H9 (cell line): ENCODE measurements around the gene ZNF608. TPM values are rescaled to one million over a fixed set of nuclear protein-coding genes. Genes with fewer than 3 reads are reported as not detected.

ENCODE experiments used
- DNase-seq: peaks from one replicate; pipeline ENCODE4 v3.0.0-alpha.2; 2017
- H2AFZ ChIP-seq: one replicate; pipeline ENCODE4 v1.6.1; 2013; ENCODE audit warnings: mild to moderate bottlenecking, low read length, control low read depth, moderate library complexity
- H2AK5ac ChIP-seq: 2 replicates; pipeline ENCODE4 v1.6.1; 2013; ENCODE audit warnings: low read length, control low read depth, mixed read lengths; ENCODE audit not compliant: insufficient read length
- H2BK120ac ChIP-seq: one replicate; pipeline ENCODE4 v1.6.1; 2013; ENCODE audit warnings: low read depth, mild to moderate bottlenecking, low read length, control low read depth, inconsistent platforms; ENCODE audit not compliant: poor library complexity, severe bottlenecking
- H2BK12ac ChIP-seq: 2 replicates; pipeline ENCODE4 v1.6.1; 2013; ENCODE audit warnings: low read length, control low read depth, mixed read lengths, low read depth; ENCODE audit not compliant: insufficient read length
- H2BK15ac ChIP-seq: 2 replicates; pipeline ENCODE4 v1.6.1; 2013; ENCODE audit warnings: low read depth, low read length, control low read depth
- H2BK20ac ChIP-seq: one replicate; pipeline ENCODE4 v1.6.1; 2013; ENCODE audit warnings: low read depth, mild to moderate bottlenecking, low read length, control low read depth, inconsistent platforms; ENCODE audit not compliant: poor library complexity, severe bottlenecking
- H2BK5ac ChIP-seq: 2 replicates; pipeline ENCODE4 v1.6.1; 2013; ENCODE audit warnings: low read length, control low read depth, mixed read lengths; ENCODE audit not compliant: insufficient read length
- H3K14ac ChIP-seq: 2 replicates; pipeline ENCODE4 v1.6.1; 2013; ENCODE audit warnings: low read length, control low read depth; ENCODE audit not compliant: insufficient read depth
- H3K18ac ChIP-seq: 2 replicates; pipeline ENCODE4 v1.6.1; 2013; ENCODE audit warnings: low read depth, mild to moderate bottlenecking, mixed read lengths, low read length, control low read depth; ENCODE audit not compliant: insufficient read length
- H3K23ac ChIP-seq: 2 replicates; pipeline ENCODE4 v1.6.1; 2013; ENCODE audit warnings: low read length, control low read depth, mixed read lengths, low read depth; ENCODE audit not compliant: insufficient read length
- H3K23me2 ChIP-seq: 2 replicates; pipeline ENCODE4 v1.6.1; 2013; ENCODE audit warnings: low read depth, mild to moderate bottlenecking, mixed read lengths, low read length, control low read depth; ENCODE audit not compliant: insufficient read length, poor library complexity, severe bottlenecking
- H3K27ac ChIP-seq: 2 replicates; pipeline ENCODE4 v1.5.1; 2013; ENCODE audit warnings: low read length, control low read depth, mixed read lengths, low read depth; ENCODE audit not compliant: insufficient read length
- H3K27me3 ChIP-seq: 2 replicates; pipeline ENCODE4 v1.6.1; 2013; ENCODE audit warnings: low read length, control low read depth, inconsistent platforms; ENCODE audit not compliant: insufficient read depth
- H3K4ac ChIP-seq: 2 replicates; pipeline ENCODE4 v1.6.1; 2013; ENCODE audit warnings: low read depth, mild to moderate bottlenecking, control low read depth, inconsistent platforms, low read length, moderate library complexity
- H3K4me1 ChIP-seq: 2 replicates; pipeline ENCODE4 v1.6.1; 2013; ENCODE audit warnings: low read length, control low read depth, inconsistent platforms; ENCODE audit not compliant: insufficient read depth
- H3K4me2 ChIP-seq: 2 replicates; pipeline ENCODE4 v1.6.1; 2013; ENCODE audit warnings: low read length, control low read depth, mixed read lengths; ENCODE audit not compliant: insufficient read length, insufficient read depth
- H3K56ac ChIP-seq: 2 replicates; pipeline ENCODE4 v1.6.1; 2013; ENCODE audit warnings: low read depth, mild to moderate bottlenecking, mixed read lengths, low read length, control low read depth; ENCODE audit not compliant: insufficient read length
- H3K79me1 ChIP-seq: 2 replicates; pipeline ENCODE4 v1.6.1; 2013; ENCODE audit warnings: low read depth, mild to moderate bottlenecking, moderate library complexity, low read length, control low read depth, inconsistent platforms; ENCODE audit not compliant: insufficient read depth, poor library complexity, severe bottlenecking
- H3K79me2 ChIP-seq: 2 replicates; pipeline ENCODE4 v1.6.1; 2013; ENCODE audit warnings: low read length, control low read depth, inconsistent platforms; ENCODE audit not compliant: insufficient read depth
- H3K9ac ChIP-seq: 2 replicates; pipeline ENCODE4 v1.6.1; 2013; ENCODE audit warnings: low read length, control low read depth, mixed read lengths; ENCODE audit not compliant: insufficient read length; ENCODE audit errors: extremely low read depth
- H3K9me3 ChIP-seq: one replicate; pipeline ENCODE4 v1.6.1; 2013; ENCODE audit warnings: low read depth, low read length, inconsistent platforms; ENCODE audit not compliant: control insufficient read depth
- H3T11ph ChIP-seq: one replicate; pipeline ENCODE4 v1.6.1; 2013; ENCODE audit warnings: mild to moderate bottlenecking, low read length, control low read depth, inconsistent platforms
- H4K20me1 ChIP-seq: one replicate; pipeline ENCODE4 v1.6.1; 2013; ENCODE audit not compliant: control insufficient read depth, insufficient read length, insufficient read depth
- H4K5ac ChIP-seq: 2 replicates; pipeline ENCODE4 v1.6.1; 2013; ENCODE audit warnings: low read depth, mild to moderate bottlenecking, mixed read lengths, low read length, control low read depth; ENCODE audit not compliant: insufficient read length
- H4K8ac ChIP-seq: replicated peaks from 2 replicates; pipeline ENCODE4 v1.6.1; 2013; ENCODE audit warnings: low read length, control low read depth, mixed read lengths, low read depth; ENCODE audit not compliant: insufficient read length
- H4K91ac ChIP-seq: 2 replicates; pipeline ENCODE4 v1.6.1; 2013; ENCODE audit warnings: low read depth, mild to moderate bottlenecking, moderate library complexity, mixed read lengths, low read length, control low read depth; ENCODE audit not compliant: insufficient read length
- H3K27ac Mint-ChIP-seq, 3 experiments: 2 replicates in 2 of 3; 3 replicates in 1 of 3; pipeline ENCODE4 v1.8.0; 2020 to 2021; ENCODE audit warnings: mixed read lengths in 3 of 3, mild to moderate bottlenecking in 1 of 3, moderate library complexity in 1 of 3
- H3K27me3 Mint-ChIP-seq: 2 replicates; pipeline ENCODE4 v1.8.0; 2021; ENCODE audit warnings: low read depth, mild to moderate bottlenecking, moderate library complexity, mixed read lengths
- H3K36me3 Mint-ChIP-seq, 3 experiments: 2 replicates in 2 of 3; 3 replicates in 1 of 3; pipeline ENCODE4 v1.8.0; 2020 to 2021; ENCODE audit warnings: low read depth in 3 of 3, mixed read lengths in 3 of 3; ENCODE audit not compliant: insufficient read depth in 1 of 3
- H3K4me1 Mint-ChIP-seq, 2 experiments: 2 replicates each; pipeline ENCODE4 v1.8.0; 2020; ENCODE audit warnings: mixed read lengths in 2 of 2
- H3K4me3 Mint-ChIP-seq, 2 experiments: 2 replicates in 1 of 2; 3 replicates in 1 of 2; pipeline ENCODE4 v1.8.0; 2020 to 2021; ENCODE audit warnings: mild to moderate bottlenecking in 2 of 2, mixed read lengths in 2 of 2, moderate library complexity in 1 of 2
- H3K9me3 Mint-ChIP-seq, 2 experiments: 2 replicates in 1 of 2; 3 replicates in 1 of 2; pipeline ENCODE4 v1.8.0; 2020; ENCODE audit warnings: mild to moderate bottlenecking in 2 of 2, mixed read lengths in 2 of 2, moderate library complexity in 1 of 2
- WGBS: extraction: QIAGEN DNeasy Blood & Tissue Kit; methylation state at CpG from one replicate; pipeline ENCODE4 v1.1.7; 2013; ENCODE audit warnings: missing lambda C conversion rate, low lambda C conversion rate, mixed read lengths; ENCODE audit not compliant: insufficient read length; ENCODE audit errors: extremely low coverage; 5-methylcytosine and 5-hydroxymethylcytosine counted together
- total RNA-seq: library from RNA; stranded (reverse); gene quantifications from 2 replicates; pipeline ENCODE4 v1.2.1, GENCODE V29; 2021
- TF ChIP-seq, protein P1 (sequence below): fragments of 200-600 bp; sonication (generic); conservative IDR thresholded peaks from 3 replicates; pipeline ENCODE4 v1.8.0; 2021; ENCODE audit warnings: antibody characterized with exemption, mild to moderate bottlenecking

The ZNF608 gene
- total RNA-seq, 1 experiment from 2014 or later = 67.0 TPM

DNA sequence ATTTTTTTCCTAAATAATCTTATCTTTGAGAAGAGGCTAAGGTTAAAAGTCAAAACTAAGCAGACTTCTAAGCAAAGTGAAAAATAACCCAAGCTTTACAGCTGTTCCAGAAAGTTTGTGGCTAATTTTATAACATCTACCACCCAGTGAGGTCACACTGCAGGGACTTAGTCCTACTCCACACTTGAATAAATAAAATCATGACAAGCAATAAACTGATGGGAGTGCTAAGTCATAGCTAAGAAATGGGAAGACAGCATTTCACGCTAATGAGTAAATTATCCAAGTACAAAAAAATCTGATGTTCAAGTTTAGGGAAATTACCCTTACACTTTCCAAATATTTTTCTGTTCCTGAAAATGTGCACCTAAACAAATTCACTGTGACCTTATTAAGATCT lies 47.7 kb downstream of the ZNF608 start:
- peak overlapping the region; percentile 19 to 49 (median 45); a peak in 2 of 7 replicates for H3K27ac Mint-ChIP-seq

More for the DNA sequence above, 47.7 kb downstream of the ZNF608 start:
- no peak overlapping the region for H3K4me2 ChIP-seq
- H3K79me2 ChIP-seq = peaks cover 36% of the 10 kb centered on the region; the same call in 1 of the 2 replicates
- no peak overlapping the region for H4K5ac ChIP-seq
- H2AK5ac ChIP-seq = no peak overlapping the region
- no peak overlapping the region for H2AFZ ChIP-seq
- H3K9me3 ChIP-seq = no peaks in the 10 kb centered on the region
- H4K8ac ChIP-seq = no peak overlapping the region
- H4K91ac ChIP-seq = no peak overlapping the region
- no peak overlapping the region for H3K23ac ChIP-seq
- no peak overlapping the region for H3K14ac ChIP-seq
- H2BK15ac ChIP-seq = no peak overlapping the region
- peak overlapping the region; percentile 30 for H2BK20ac ChIP-seq
- peaks cover 18 to 40% (median 36%) of the 10 kb centered on the region in 3 experiments; a peak in 6 of 7 replicates for H3K36me3 Mint-ChIP-seq
- no peak overlapping the region for H2BK12ac ChIP-seq
- no CpG with 5 or more reads among the region's 1 CpG for WGBS
- H3K9me3 Mint-ChIP-seq = no peaks in the 10 kb centered on the region
- H3K4ac ChIP-seq = no peak overlapping the region
- H3K79me1 ChIP-seq = peaks cover 10% of the 10 kb centered on the region
- H3T11ph ChIP-seq = no peak overlapping the region
- H2BK120ac ChIP-seq = no peak overlapping the region
- no peaks in the 10 kb centered on the region for H4K20me1 ChIP-seq
- no peak overlapping the region for H3K4me3 Mint-ChIP-seq
- H2BK5ac ChIP-seq = no peak overlapping the region
- DNase-seq = no peak
- no peak overlapping the region for H3K56ac ChIP-seq
- no peaks in the 10 kb centered on the region for H3K27me3 Mint-ChIP-seq
- peaks cover 74 to 80% of the 10 kb centered on the region in 2 experiments for H3K4me1 Mint-ChIP-seq
- H3K27ac ChIP-seq = no peak overlapping the region
- H3K18ac ChIP-seq = no peak overlapping the region
- no peaks in the 10 kb centered on the region for H3K23me2 ChIP-seq
- peaks cover 35% of the 10 kb centered on the region; the same call in 1 of the 2 replicates for H3K4me1 ChIP-seq
- TF ChIP-seq, protein P1, sequence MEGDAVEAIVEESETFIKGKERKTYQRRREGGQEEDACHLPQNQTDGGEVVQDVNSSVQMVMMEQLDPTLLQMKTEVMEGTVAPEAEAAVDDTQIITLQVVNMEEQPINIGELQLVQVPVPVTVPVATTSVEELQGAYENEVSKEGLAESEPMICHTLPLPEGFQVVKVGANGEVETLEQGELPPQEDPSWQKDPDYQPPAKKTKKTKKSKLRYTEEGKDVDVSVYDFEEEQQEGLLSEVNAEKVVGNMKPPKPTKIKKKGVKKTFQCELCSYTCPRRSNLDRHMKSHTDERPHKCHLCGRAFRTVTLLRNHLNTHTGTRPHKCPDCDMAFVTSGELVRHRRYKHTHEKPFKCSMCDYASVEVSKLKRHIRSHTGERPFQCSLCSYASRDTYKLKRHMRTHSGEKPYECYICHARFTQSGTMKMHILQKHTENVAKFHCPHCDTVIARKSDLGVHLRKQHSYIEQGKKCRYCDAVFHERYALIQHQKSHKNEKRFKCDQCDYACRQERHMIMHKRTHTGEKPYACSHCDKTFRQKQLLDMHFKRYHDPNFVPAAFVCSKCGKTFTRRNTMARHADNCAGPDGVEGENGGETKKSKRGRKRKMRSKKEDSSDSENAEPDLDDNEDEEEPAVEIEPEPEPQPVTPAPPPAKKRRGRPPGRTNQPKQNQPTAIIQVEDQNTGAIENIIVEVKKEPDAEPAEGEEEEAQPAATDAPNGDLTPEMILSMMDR = no peak
- H3K9ac ChIP-seq = no peak overlapping the region
- no peaks in the 10 kb centered on the region for H3K27me3 ChIP-seq
